NCI-H1048 (cell line): ENCODE results near the gene GIN1.
"Not testable (repeated sequence)": the region's sequence is repeated elsewhere in the genome, so short reads cannot be mapped to it uniquely, and the experiment has no call there.

Experiments used
- DNase-seq: peaks from one replicate; lab custom pipeline; 2025; lab: John Stamatoyannopoulos, UW

GIN1 gene

DNA sequence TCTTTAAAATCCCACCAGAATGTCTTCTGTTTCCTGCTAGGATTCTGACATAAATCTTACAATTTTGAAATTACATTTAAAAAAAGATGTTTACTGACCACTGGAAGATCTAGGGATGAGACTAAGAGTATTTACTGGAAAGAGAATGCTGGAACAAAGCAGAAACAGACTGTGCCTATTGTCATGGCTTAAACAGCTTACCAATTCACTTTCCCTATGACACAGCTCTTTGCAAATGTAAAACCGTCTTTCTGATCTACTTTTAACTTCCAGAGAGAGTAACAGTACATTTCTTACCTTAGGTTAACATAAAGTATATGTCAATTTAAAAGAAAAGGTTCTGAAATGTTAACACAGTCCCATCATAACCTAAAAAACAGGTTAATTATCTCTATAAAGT is 10.7 kb downstream of the GIN1 start:
- DNase-seq: no peak

GRCh38 chr5:103108086-103108485 is 11.9 kb downstream of the GIN1 start:
- no peak for DNase-seq

GRCh38 chr5:103102234-103102633 is 17.7 kb downstream of the GIN1 start:
- DNase-seq: no peak

GRCh38 chr5:103101079-103101750 is 18.7 kb downstream of the GIN1 start:
- no peak for DNase-seq

GRCh38 chr5:103098993-103099392 is 20.9 kb downstream of the GIN1 start:
- no peak for DNase-seq

DNA sequence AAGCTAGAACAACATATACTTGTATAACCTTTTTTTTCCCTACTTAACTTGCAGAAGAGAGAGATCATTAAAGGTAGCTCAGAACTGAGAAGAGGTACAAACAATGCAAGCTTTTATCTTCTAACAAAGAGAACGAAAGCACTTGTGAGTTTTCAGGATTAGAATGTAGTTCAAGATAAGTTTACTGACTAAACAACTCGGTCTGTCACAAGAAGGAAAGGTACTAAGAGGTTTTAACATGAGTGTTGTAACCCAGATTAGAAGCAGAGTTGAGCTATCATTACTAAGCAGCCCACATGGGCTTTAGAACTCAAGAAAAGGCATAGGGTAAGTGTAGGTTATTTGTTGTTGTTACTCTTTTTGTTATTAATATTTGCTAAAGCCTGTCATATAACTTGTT is 25.2 kb downstream of the GIN1 start:
- DNase-seq: no peak

- no peak for DNase-seq
Observed at GRCh38 chr5:103093727-103094126, 26.2 kb downstream of the GIN1 start.

GRCh38 chr5:103092676-103093075 is 27.3 kb downstream of the GIN1 start:
- DNase-seq: no peak

DNA sequence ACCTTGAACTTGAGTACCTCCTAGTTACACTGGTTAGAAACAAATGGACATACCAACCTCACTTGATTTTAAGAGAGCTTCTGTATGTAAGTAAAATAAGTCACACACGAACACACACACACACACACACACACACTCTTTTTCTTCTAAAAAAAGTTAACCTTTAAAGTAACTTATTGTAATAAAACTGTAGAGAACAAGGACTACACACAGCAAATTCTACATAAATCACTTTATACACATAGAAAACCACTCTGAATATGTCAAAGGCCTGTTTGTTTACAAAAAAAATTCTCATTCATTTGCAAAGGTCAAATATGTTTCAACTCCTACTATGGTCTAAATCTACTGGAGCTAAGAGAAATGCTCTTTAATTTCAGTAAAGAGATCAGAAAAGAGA is 29.1 kb downstream of the GIN1 start:
- no peak for DNase-seq

DNA sequence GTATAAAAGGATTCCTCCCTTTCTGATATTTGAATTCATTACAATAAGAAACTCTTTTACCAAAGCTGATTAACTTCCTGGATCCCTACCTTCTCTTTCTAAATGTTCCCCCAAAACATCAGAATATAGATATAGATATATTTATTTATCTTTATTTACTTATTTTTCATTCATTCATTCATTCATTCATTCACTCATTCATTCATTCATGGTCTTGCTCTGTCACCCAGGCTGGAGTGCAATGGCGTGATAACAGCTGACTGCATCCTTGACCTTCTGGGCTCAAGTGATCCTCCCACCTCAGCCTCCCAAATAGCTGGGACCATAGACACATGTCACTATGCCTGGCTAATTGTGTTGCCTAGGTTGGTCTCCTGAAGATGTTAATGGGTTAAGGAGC is 30.7 kb downstream of the GIN1 start:
- no peak for DNase-seq

DNA sequence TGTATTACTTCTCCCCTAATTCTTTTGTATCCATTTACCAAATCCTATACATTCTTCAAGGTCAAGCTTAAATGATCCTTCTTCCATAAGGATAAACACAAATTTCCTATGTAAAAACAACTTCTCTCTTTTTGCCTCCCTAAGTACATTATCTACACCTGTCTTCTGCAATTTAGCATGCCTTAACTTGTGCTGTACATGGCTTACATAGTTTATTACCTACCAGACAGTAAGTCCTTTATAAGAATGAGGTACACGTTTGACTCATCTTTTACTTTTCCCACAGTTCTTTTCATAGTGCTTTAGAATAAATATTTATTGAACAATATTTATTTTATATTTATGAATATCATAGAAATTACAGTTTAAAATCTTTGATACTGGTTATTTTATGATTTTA is 33.4 kb downstream of the GIN1 start:
- no peak for DNase-seq

GRCh38 chr5:103079796-103080195 is 40.1 kb downstream of the GIN1 start:
- no peak for DNase-seq

GRCh38 chr5:103075442-103075841 is 44.5 kb downstream of the GIN1 start:
- no peak for DNase-seq

GRCh38 chr5:103073500-103073899 is 46.4 kb downstream of the GIN1 start:
- not testable (repeated sequence) for DNase-seq

- no peak for DNase-seq
Observed at GRCh38 chr5:103066326-103066725, 53.6 kb downstream of the GIN1 start.

- no peak for DNase-seq
Observed at GRCh38 chr5:103060424-103060954, 59.4 kb downstream of the GIN1 start.

GRCh38 chr5:103059525-103059924 is 60.4 kb downstream of the GIN1 start:
- DNase-seq: no peak

GRCh38 chr5:103057208-103058130 is 62.5 kb downstream of the GIN1 start:
- no peak for DNase-seq

GRCh38 chr5:103046706-103047105 is 73.2 kb downstream of the GIN1 start:
- DNase-seq: not testable (repeated sequence)

GRCh38 chr5:103041071-103041676 is 78.8 kb downstream of the GIN1 start:
- DNase-seq: no peak

DNA sequence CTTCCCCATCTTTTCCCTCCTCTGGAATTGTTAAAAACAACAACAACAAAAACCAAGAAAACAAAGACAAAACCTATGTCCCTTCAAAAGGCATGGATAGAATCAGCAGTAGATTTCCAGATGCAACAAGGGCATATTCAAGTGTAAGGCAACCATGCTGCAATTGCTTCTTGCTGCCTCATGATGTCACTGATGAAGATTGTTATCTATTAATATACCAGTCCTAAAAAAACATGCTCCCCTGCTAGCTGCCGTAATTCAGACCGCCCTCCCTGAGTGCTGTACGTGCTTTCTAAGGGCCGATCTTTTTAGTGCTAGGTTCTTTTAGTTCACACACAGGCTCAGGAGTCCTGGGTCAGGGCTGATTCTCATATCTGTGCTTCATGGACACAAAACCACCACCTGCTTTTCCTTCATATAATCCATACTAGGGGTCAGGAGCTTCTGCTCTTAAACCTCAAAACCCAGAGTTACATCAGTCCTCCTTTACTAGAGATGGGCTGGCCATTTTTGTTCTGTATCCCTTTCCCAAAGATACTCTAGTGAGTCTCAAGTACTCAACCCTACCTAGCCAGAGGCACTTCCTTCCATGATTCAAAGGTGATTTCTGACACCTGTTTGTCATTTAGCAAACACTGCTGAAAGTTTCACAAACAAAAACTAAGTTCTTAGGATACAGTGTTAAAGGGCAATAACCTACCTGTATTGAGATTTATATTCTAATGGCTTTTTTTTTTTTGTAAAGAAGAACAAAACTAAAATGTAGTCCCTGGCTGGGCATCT is 82.1 kb downstream of the GIN1 start:
- no peak for DNase-seq

DNA sequence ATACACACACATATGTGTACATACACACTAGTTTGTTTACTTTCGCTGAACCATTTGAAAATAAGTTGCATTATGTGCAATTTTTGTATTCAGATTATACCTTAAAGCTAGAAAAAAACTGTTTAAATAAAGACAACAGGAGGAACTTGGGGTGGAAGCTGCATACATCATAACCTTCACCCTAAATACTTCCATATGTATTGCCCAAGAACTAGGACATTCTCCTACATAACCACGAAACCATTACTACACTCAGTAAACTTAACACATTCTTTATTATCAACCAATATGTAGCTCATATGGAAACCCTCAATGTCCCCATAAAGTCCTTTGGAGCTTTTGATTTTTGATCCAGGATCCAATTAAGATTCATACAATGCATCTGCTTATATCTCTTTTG is 83.3 kb downstream of the GIN1 start:
- DNase-seq: no peak
